Hepatocyte (in vitro differentiated cells): ENCODE data around the gene MEGF11. TPM values are rescaled to one million over a fixed set of nuclear protein-coding genes. Genes with fewer than 3 reads are reported as not detected.

Experiments used
- DNase-seq: peaks from one replicate; pipeline ENCODE4 v3.0.0-alpha.2; 2016; ENCODE audit warnings: low spot score
- H2AFZ ChIP-seq: fragments of 200-600 bp; sonication (generic); 2 replicates; pipeline ENCODE4 v1.6.0; 2016; ENCODE audit warnings: antibody characterized with exemption, mild to moderate bottlenecking
- H3K27ac ChIP-seq: fragments of 200-600 bp; sonication (generic); 2 replicates; pipeline ENCODE4 v1.5.1; 2016; ENCODE audit warnings: mild to moderate bottlenecking
- H3K27me3 ChIP-seq: fragments of 200-600 bp; sonication (generic); 2 replicates; pipeline ENCODE4 v1.6.1; 2016
- H3K36me3 ChIP-seq: fragments of 200-600 bp; sonication (generic); replicated peaks from 2 replicates; pipeline ENCODE4 v1.5.1; 2016; ENCODE audit warnings: low read depth; ENCODE audit not compliant: insufficient read depth
- H3K4me1 ChIP-seq: fragments of 200-600 bp; sonication (generic); 2 replicates; pipeline ENCODE4 v1.5.1; 2016; ENCODE audit warnings: mild to moderate bottlenecking, moderate library complexity; ENCODE audit not compliant: insufficient read depth
- H3K4me2 ChIP-seq: fragments of 200-600 bp; sonication (generic); 2 replicates; pipeline ENCODE4 v1.6.0; 2016
- H3K4me3 ChIP-seq: fragments of 200-600 bp; sonication (generic); 2 replicates; pipeline ENCODE4 v1.5.1; 2016; ENCODE audit warnings: mild to moderate bottlenecking
- H3K79me2 ChIP-seq: fragments of 200-600 bp; sonication (generic); 2 replicates; pipeline ENCODE4 v1.6.0; 2017; ENCODE audit warnings: mild to moderate bottlenecking
- H3K9me2 ChIP-seq: fragments of 200-600 bp; sonication (generic); replicated peaks from 2 replicates; pipeline ENCODE4 v1.6.0; 2017; ENCODE audit warnings: mild to moderate bottlenecking; ENCODE audit not compliant: insufficient read depth
- H3K9me3 ChIP-seq: fragments of 200-600 bp; sonication (generic); 2 replicates; pipeline ENCODE4 v1.5.1; 2016; ENCODE audit warnings: low read depth, mild to moderate bottlenecking
- H4K20me1 ChIP-seq: fragments of 200-600 bp; sonication (generic); 2 replicates; pipeline ENCODE4 v1.6.0; 2016; ENCODE audit warnings: mild to moderate bottlenecking; ENCODE audit not compliant: insufficient read depth, poor library complexity, severe bottlenecking
- EZH2 ChIP-seq: fragments of 200-600 bp; sonication (generic); IDR thresholded peaks from 2 replicates; pipeline ENCODE4 v1.6.1; 2016; ENCODE audit warnings: antibody characterized with exemption, mild to moderate bottlenecking, borderline replicate concordance
- EZH2phosphoT487 ChIP-seq: fragments of 200-600 bp; sonication (generic); IDR thresholded peaks from one replicate; pipeline ENCODE4 v1.6.1; 2018; ENCODE audit warnings: antibody characterized with exemption, mild to moderate bottlenecking, low read depth, moderate library complexity; ENCODE audit not compliant: unreplicated experiment, severe bottlenecking
- WGBS: methylation state at CpG from one replicate; pipeline ENCODE4 v1.1.6; 2016; ENCODE audit warnings: low lambda C conversion rate; ENCODE audit errors: missing lambda C conversion rate; 5-methylcytosine and 5-hydroxymethylcytosine counted together
- polyA plus RNA-seq: library from polyadenylated mRNA; unstranded; fragments of >200 nt; fragmentation: Nextera tagmentation; extraction: Ambion mirVana; gene quantifications from 2 replicates; pipeline ENCODE4 v1.2.1, GENCODE V29; 2016
- total RNA-seq: library from RNA; depleted of rRNA; stranded (reverse); fragments of >200 nt; gene quantifications from 2 replicates; pipeline ENCODE4 v1.2.3, GENCODE V29; 2014
- TF ChIP-seq, protein P1 (sequence below): fragments of 200-600 bp; sonication (generic); IDR thresholded peaks from 2 replicates; pipeline ENCODE4 v1.5.1; 2016; ENCODE audit warnings: antibody characterized with exemption, mild to moderate bottlenecking; ENCODE audit not compliant: poor library complexity

The MEGF11 gene
- total and polyA plus RNA-seq, 2 experiments from 2014 or later = 0.07 to 0.25 TPM

DNA sequence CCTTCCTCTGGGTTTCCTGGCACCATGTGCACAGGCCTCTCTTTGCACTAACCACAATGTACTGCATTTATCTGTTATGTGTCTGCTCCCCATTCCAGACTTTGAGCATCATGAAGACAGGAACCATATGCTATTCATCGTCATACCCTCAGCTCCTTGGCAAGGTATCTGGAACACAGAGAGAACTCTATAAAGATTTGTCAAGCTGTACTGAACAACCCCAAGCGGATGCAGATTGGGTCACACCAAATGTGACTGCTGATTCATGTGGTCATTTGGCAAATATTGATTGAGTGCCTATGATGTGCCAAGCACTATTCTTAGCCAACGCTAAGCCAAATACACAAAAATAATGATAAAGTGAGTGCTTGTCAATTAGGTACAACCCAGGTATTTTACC is 7.5 kb upstream of the MEGF11 start:
- Histone ChIP-seq H4K20me1 (no peaks in the 10 kb centered on the region), H2AFZ (no peak overlapping the region), H3K27me3 (peaks cover 32% of the 10 kb centered on the region), H3K4me1 (no peaks in the 10 kb centered on the region), H3K9me3 (no peaks in the 10 kb centered on the region), H3K4me2 (no peak overlapping the region), H3K9me2 (no peaks in the 10 kb centered on the region), H3K36me3 (no peaks in the 10 kb centered on the region), H3K27ac (no peak overlapping the region), H3K79me2 (no peaks in the 10 kb centered on the region), H3K4me3 (no peak overlapping the region)
- 93% methylated on average over 3 of the region's 3 CpGs for WGBS
- no peak for DNase-seq
- TF ChIP-seq, protein P1, sequence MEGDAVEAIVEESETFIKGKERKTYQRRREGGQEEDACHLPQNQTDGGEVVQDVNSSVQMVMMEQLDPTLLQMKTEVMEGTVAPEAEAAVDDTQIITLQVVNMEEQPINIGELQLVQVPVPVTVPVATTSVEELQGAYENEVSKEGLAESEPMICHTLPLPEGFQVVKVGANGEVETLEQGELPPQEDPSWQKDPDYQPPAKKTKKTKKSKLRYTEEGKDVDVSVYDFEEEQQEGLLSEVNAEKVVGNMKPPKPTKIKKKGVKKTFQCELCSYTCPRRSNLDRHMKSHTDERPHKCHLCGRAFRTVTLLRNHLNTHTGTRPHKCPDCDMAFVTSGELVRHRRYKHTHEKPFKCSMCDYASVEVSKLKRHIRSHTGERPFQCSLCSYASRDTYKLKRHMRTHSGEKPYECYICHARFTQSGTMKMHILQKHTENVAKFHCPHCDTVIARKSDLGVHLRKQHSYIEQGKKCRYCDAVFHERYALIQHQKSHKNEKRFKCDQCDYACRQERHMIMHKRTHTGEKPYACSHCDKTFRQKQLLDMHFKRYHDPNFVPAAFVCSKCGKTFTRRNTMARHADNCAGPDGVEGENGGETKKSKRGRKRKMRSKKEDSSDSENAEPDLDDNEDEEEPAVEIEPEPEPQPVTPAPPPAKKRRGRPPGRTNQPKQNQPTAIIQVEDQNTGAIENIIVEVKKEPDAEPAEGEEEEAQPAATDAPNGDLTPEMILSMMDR = no peak
- no peak for TF ChIP-seq EZH2
- TF ChIP-seq EZH2phosphoT487 = no peak

DNA sequence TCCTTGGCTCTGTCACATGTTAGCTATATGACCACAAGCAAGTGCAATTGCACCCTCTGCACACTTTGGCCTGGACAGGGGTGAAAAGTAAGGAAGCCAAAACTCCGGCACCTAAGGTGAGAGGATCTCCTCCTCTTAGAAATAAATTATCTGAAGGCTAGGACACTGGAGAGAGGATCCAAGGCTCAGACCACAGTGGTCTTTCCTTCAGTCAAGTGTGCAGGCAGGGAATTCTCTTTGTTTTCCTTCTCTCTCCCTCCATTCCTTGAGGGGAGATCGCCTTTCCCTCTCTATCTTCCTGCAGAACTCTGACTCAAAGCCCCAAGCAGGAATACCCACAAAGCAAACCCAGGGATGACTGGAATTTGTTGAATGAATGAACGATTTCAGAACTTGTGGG is 3.1 kb upstream of the MEGF11 start:
- Histone ChIP-seq H2AFZ (no peak overlapping the region), H3K4me1 (peaks cover 22% of the 10 kb centered on the region), H4K20me1 (no peaks in the 10 kb centered on the region), H3K9me2 (no peaks in the 10 kb centered on the region), H3K27me3 (peaks cover 69% of the 10 kb centered on the region), H3K4me3 (no peak overlapping the region), H3K9me3 (no peaks in the 10 kb centered on the region), H3K79me2 (no peaks in the 10 kb centered on the region), H3K4me2 (no peak overlapping the region), H3K36me3 (no peaks in the 10 kb centered on the region), H3K27ac (no peak overlapping the region)
- TF ChIP-seq EZH2phosphoT487 (no peak), EZH2 (no peak)
- TF ChIP-seq, protein P1 = no peak
- DNase-seq = no peak
- 73% methylated on average over 3 of the region's 3 CpGs for WGBS

DNA sequence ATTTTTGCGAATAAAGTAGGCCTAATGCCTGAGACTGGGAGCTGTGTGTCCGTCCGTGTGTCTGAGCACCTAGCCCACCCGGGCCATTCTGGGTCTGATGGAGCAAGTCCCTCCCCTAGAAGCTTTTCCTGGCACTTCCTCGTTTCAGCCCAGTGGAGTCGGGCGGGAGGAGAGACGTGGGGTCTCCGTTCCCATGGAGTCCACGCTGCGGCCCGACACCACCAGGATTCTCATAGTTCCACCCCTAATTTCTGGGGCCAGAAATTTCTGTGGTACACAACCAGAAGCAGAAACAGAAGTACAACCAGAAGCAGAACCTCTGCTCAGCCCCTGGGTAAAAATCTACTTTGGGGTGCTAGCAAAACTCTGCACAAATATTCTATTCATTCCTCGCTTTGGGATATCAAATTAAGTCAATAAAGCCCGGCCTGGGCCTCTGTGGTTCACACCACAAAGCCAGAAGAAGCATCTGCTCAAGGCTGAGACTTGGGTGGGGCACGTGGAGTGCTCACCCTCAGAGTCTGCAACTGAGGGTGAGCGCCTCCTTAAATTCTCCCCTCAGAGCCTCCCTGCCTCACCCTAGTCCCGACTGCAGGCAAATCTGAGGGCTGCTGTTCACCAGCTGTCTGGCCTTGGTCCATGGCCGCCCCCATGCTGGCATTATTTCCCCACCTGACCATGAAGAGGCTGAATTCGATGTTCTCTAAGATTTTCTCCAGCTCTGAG is 1.6 kb upstream of the MEGF11 start:
- H3K4me3 ChIP-seq = no peak overlapping the region
- DNase-seq = no peak
- H3K9me2 ChIP-seq = no peaks in the 10 kb centered on the region
- H3K36me3 ChIP-seq = no peaks in the 10 kb centered on the region
- no peak overlapping the region for H2AFZ ChIP-seq
- no peaks in the 10 kb centered on the region for H3K79me2 ChIP-seq
- H4K20me1 ChIP-seq = no peaks in the 10 kb centered on the region
- TF ChIP-seq EZH2 (no peak), EZH2phosphoT487 (no peak)
- TF ChIP-seq, protein P1 = no peak
- no peak overlapping the region for H3K27ac ChIP-seq
- H3K9me3 ChIP-seq = no peaks in the 10 kb centered on the region
- 38% methylated on average over 19 of the region's 19 CpGs for WGBS
- peaks cover 84% of the 10 kb centered on the region for H3K27me3 ChIP-seq
- H3K4me2 ChIP-seq = no peak overlapping the region
- peaks cover 22% of the 10 kb centered on the region for H3K4me1 ChIP-seq
